Stimulated activated CD8-positive, alpha-beta memory T cell treated with anti-CD3 and anti-CD28 coated beads, Interleukin-2, amount 100 ng/mL, for 48 hours (primary cell): ENCODE measurements around the gene ZNF616.
"Not testable (repeated sequence)": the region's sequence is repeated elsewhere in the genome, so short reads cannot be mapped to it uniquely, and the experiment has no call there.

Experiments
- DNase-seq, 2 donors: peaks; one replicate each; pipeline ENCODE4 v3.0.0-alpha.2; 2020; ENCODE audit warnings: low read depth in 2 of 2

Gene ZNF616

GRCh38 chr19:52110780-52111179 lies 29.0 kb downstream of the ZNF616 start:
- no peak for DNase-seq

DNA sequence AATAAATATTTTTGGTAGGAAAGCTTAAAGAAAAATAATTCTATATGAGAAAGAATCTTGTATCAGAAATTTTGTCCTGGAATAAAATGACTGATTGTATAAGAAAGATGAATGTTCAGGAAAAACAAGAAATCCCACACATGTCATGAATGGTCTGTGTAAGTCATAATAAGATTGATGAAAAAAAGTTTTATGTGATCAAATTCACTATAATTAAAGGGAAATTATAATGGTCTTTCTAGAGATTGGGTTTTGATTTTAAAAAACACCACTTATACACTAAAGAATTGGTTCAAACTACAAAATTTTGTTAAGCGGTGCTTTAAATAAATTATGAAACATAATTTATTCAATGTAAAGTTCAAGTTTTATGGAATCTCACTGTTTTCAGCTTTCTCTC lies 37.0 kb downstream of the ZNF616 start:
- no peak for DNase-seq

DNA sequence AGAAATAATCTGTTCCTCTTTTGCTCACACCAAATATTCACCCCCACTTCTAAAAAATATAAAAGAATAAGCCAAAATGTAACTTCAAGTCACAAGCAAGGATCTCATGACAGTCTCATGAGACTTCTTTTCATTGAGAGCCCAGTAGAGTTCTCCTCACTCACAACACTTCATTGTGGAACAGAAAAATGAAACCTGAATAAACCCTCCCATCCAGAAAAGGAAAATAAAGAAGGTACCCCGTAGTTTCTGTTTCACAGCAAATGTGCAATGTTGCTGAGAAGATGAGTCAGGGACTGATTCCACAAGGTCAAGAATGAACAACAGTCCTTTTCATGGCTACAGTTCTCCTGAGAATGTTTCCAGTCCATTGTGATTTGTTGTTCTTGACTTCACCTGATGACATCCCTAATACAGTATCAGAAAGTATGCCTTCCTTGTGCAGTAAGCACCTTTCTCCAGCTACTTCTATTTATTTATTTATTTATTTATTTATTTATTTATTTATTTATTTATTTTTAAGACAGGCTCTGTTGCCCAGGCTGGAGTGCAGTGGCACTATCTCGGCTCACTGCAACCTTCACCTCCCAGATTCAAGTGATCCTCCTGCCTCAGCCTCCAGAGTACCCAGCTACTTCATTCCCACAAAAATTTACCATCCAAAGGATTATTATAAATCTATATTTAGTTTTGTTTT lies 37.7 kb downstream of the ZNF616 start:
- no peak for DNase-seq

DNA sequence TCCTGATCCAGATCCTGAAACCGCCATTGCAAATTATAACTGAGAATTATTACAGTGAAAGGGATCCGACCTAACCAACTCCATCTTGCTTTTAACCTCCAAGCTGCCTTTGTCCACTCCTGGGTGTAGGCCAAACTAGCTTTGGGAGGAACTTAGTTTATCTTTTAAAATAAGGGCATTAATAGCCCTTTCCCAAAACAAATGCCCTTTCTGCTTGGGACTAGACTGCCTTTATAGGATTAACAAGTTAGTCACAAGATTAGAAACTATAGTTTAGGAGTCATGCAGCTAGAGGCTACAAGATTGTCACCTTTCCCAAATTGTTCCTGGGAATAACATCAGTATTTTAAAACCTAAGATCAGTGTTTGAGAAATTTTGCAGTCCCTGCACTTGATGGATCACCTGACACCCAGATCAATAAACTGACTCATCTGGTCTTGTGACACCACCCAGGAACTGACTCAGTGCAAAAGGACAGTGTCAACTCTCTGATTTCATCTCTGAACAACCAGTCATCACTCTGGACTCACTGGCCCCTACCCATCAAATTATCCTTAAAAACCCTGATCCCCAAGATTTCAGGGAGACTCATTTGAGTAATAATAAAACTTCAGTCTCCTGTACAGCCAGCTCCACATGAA lies 40.1 kb downstream of the ZNF616 start:
- DNase-seq, result no peak

DNA sequence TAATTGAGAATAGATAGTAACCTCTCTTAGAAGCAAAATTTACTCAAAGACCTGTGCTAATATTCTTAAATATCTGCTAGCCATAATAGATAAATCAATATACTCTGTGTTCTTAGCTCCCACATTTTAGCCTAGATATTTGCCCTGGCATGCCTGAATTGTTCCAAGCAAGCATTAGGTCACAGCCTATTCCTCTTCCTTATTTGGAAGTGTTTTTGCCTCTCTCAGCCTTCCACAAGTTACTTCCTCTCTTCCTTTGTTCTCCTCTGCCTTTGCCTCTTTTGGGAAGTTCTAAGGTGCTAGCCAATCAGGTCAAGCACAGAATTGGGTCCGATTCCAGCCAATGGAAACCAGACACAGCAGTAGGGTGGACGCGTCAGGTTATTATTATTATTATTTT lies 43.3 kb downstream of the ZNF616 start:
- not testable (repeated sequence) for DNase-seq

DNA sequence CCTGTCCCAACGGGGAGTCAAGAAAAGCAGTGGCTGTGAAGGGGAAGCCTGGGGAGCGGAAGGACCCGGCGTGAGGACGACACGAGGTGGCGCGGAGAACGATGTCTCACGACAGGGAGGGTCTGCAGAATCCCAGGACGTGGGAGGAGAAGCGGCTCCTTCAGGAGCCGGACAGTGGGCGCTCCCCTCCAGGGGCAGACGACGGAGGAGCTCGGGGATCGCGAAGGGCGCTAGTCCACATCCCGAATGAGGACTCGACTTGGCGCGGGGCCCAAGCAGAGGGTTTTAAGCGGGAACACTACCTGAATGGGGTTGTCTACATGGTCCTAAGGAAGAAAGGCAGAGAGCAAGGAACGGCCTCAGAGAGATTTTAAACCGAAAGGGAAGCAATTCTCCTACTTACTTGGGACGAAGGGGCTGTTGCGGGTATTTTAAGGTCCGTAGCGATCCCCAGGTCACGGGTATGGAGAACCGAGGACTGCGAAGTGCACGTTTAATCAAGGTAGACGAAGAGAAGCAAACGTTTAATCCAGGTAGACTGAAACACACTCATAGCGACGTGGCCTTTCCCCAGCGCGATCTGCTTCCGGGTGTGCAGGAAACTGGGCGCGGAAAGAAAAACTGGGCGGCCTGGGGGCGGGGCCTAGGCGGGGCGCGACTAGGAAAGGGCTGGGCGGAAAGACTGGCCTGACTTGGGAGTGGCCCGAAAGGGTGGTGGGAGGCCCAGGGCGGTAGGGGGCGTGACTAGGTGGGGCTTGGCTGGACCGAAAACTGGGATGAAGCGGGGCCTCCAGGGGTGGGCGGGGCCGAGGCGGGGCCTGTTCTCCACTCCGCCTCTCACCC lies 44.3 kb downstream of the ZNF616 start, which contains the start of gene ZNF841:
ZNF841 (minus strand) TSS at position 594 of the 843 bp plus-strand sequence. CDS start 10,964 bp downstream, outside the sequence.
- DNase-seq, result peak; percentile 71 to 86

DNA sequence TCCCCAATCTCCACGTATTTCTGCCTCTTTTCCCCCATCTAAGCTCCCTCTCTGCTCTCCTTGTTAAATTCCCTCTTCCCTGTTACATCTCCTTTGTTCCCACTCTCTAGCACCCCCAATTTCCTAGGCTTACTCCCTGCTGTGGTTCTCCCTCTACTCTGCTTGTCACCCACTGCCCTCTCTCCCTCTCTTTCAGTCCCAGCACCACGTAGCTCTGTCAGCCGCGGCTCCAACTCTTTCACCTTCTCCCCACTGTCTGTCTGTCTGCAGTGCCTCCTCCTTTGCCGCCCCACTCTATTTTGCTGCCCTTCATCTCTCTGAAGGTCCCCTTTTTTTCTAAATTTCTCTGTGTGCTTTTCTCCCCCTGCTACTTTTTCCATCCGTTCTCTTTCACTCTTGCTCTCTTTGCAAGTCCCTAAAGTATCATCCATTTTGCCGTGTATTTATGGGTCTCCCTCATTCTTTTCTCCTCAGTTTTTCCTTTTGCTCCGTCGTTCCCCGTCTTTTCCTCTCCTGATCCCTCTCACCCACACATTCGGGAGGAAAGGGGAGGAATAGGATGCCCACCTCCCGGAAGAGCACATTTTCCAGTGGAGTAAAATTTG lies 45.1 kb downstream of the ZNF616 start:
- DNase-seq, result no peak

DNA sequence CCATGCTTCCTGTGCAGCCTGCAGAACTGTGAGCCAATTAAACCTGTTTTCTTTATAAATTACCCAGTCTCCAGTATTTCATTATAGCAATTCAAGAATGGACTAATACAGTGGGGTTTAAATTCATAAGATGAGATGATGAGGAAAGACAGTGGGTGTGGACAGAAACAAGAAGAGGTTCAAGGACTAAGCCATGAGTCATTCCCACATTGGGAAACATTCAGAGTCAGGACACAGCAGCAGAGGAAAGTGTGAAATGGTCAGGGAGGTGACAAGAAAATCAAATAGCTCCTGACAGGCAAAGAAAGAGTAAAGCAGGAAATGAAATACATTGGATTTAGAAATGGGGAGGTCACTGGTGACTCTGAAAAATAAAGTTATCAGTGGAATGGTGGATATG lies 53.3 kb downstream of the ZNF616 start:
- no peak for DNase-seq

DNA sequence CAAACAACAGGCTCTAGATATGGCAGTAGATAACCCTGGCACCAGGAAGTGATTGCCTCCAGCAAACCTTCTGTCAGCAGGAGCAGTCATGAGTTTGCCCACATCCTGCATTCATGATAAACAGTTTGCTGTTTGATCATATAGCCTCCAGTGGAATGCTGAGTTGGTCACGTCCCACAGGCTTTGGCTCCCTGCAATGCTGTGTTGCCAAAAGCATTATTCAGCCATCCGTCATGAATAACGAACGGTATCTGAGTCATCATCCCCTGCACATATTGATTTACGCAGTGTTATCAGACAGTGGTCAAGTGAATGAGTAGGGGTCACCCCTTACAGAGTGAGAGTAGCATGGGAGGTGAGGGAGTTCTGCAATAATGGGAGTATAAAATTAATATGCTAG lies 69.2 kb downstream of the ZNF616 start:
- no peak for DNase-seq

GRCh38 chr19:52069653-52070052 lies 70.1 kb downstream of the ZNF616 start:
- DNase-seq, result no peak

DNA sequence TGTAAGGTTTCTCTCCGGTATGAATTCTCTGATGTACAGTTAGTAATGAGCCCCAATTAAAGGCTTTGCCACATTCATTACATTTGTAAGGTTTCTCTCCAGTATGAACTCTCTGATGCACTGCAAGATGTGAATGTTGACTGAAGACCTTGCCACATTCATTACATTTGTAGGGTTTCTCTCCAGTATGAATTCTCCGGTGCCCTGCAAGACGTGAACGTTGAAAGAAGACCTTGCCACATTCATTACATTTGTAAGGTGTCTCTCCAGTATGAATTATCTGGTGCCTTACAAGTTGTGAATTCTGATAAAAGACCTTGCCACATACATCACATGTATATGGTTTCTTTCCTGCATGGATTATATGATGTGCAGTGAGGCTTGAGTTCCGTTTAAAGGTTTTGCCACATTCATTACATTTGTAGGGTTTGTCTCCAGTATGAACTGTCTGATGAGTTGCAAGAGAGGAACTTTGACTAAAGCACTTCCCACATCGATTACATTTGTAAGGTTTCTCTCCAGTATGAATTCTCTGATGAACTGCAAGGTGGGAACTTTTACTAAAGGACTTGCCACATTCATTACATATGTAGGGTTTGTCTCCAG lies 73.4 kb downstream of the ZNF616 start:
- DNase-seq, result no peak

GRCh38 chr19:52065399-52065798 lies 74.3 kb downstream of the ZNF616 start:
- DNase-seq, result no peak
